ENCODE data around the gene CAB39.

DNA sequence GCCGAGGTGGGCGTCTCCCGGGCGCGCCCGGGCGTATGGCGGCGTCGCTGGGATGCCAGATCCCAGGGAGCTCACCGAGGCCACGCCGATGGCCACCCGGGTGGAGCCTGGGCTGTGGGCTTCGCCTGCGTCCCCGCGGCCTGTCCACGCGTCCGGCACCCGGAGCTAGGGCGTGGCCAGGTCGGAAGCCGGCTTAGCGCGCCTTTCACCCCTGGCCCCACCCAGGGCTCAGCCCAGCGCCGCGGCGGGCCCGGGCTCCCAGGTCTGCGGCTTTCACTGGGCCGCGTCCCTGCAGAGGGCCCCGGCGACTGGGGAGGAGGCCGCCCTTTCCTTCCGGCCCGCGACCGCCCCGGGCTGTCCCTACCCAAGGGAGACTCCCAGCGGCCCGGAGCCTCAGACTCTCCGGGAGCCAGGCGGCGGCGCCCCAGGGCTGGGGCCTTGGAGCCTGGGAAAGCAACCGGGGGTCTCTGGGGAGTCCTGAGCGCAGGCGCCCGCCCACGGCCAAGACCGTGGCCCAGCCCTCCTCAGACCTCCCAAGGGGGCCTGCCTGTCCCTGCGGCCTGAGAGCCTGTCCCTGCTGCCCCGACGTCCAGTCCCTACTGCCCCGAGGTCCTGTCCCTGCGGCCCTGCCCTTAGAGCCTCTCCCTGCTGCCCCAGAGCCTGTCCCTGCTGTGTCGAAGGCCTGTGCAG, 115.8 kb downstream of the CAB39 start:
- TF ChIP-seq, protein P1, sequence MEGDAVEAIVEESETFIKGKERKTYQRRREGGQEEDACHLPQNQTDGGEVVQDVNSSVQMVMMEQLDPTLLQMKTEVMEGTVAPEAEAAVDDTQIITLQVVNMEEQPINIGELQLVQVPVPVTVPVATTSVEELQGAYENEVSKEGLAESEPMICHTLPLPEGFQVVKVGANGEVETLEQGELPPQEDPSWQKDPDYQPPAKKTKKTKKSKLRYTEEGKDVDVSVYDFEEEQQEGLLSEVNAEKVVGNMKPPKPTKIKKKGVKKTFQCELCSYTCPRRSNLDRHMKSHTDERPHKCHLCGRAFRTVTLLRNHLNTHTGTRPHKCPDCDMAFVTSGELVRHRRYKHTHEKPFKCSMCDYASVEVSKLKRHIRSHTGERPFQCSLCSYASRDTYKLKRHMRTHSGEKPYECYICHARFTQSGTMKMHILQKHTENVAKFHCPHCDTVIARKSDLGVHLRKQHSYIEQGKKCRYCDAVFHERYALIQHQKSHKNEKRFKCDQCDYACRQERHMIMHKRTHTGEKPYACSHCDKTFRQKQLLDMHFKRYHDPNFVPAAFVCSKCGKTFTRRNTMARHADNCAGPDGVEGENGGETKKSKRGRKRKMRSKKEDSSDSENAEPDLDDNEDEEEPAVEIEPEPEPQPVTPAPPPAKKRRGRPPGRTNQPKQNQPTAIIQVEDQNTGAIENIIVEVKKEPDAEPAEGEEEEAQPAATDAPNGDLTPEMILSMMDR (IDR thresholded peaks at IDR 0.05) = no peak
- TF ChIP-seq YY1 (IDR thresholded peaks at IDR 0.05; ENCODE audit: low read depth) (no peak), TAF1 (IDR thresholded peaks at IDR 0.05; ENCODE audit: borderline replicate concordance, low read depth, low read length) (no peak), EP300 (IDR thresholded peaks at IDR 0.05; ENCODE audit: borderline replicate concordance in 1 of 2, low read depth in 1 of 2, low read length in 1 of 2) (no peak), RXRA (IDR thresholded peaks at IDR 0.05; ENCODE audit: borderline replicate concordance, low read depth) (no peak)

Data from SK-N-SH (cell line).